HG02884 (cell line): Measurements from ENCODE around the gene SMAD4.
"Not testable (repeated sequence)": the region's sequence is repeated elsewhere in the genome, so short reads cannot be mapped to it uniquely, and the experiment has no call there.

ENCODE experiments used
- ATAC-seq: cut with Tn5 transposase; IDR thresholded peaks from one replicate; pipeline ENCODE4 v1.9.1; 2021; ENCODE audit warnings: mild to moderate bottlenecking, moderate library complexity; ENCODE audit not compliant: unreplicated experiment

SMAD4 gene

DNA sequence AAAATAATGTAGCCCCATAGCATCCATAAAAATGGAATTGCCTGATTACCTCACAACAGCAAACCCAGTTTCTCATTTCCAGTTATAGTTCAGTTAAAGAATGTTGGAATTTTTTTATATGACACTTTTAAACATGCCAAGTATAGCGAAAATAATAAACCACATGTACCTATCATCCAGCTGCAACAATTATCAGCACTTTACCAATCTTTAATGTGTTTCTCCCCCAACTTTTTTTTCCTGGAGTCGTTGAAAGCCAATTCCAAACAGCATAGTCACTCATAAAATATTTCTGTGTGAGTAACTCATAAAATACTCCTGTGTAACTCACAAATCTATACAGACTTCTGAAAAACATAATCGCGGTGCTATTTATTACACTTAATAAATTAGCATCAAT lies 38.1 kb downstream of the SMAD4 start:
- ATAC-seq = no peak

DNA sequence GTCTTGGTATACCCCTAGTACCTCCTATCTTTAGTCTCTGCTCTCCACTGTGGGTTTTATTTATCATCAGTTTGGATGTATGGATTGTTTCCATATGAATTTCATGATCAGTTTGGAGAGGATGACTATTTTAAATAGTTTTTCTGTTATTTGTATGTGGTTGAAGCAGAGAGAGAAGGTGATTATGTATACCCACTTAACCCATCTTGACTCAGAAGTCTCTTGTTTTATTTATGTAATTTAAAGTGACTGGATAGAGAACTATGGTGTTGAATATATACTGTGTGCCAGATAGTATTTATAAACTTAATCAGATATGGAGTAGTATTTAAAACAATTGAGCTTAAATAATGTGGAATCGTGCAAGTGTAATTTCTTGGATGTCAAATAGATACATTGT lies 39.9 kb downstream of the SMAD4 start:
- ATAC-seq = no peak

DNA sequence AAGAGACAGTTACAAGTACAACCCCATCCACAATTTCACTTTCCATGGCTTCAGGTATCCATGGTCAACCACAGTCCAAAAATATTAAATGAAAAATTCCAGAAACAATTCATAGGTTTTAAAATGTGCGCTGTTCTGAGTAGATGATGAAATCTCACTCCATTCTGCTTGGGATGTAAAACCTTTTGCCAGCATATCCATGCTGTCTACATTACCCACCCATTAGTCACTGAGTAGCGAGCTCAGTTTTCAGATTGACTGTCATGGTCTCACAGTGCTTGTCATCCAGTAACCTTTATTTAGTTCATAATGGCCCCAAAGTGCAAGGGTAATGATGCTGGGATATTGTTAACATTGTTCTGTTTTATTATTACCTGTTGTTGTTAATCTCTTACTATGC lies 40.5 kb downstream of the SMAD4 start:
- no peak for ATAC-seq

DNA sequence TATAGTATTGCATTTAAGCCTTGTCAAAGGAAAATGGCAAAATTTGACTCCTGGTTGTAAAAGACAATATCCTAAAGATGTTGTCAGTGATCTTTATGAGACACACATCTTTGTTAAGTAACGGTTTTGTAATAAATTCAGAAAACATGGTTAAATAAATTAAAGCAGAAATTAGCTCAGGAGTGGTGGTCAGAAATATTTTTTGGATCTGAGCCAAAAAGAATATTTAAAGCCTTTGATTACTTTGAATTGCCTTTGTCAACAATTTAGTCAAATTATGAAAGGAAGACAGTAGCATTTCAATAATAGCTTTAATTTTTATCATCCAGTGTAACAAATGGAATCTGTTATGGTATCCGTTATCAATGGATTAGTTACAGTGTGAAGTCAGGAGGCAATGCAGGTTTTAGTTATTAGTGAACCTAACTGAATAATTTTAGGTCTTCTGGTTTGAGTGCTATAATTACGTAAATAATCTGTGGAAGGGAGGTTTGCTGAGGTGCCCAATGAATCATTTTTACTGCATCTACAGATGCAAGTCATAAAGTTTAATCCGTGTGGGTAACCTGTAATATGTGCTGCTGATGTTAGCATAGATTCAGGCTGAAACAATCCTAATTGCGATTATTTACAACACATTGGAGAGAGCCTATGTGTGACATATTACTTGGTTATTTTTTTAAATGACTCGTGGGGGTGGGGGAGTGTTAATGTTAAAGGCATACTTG lies 42.7 kb downstream of the SMAD4 start:
- no peak for ATAC-seq

DNA sequence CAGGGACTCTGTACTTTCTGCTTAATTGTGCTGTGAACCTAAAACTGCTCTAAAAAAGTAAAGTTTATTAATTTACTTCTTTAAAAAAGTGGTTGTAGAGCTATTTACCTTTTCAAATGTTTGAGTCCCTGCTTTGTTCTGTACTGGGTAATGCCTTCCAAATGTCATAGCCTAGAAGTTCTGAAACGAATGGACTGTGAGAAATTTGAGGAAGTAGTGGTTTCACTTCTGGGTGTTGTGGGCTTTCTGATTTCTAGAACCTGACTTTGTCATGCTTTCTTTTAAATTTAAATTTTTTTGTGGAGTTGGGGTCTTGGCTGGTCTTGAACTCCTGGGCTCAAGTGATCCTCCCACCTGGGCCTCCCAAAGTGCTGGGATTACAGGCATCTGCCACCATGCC lies 44.6 kb downstream of the SMAD4 start:
- peak; percentile 79 for ATAC-seq

DNA sequence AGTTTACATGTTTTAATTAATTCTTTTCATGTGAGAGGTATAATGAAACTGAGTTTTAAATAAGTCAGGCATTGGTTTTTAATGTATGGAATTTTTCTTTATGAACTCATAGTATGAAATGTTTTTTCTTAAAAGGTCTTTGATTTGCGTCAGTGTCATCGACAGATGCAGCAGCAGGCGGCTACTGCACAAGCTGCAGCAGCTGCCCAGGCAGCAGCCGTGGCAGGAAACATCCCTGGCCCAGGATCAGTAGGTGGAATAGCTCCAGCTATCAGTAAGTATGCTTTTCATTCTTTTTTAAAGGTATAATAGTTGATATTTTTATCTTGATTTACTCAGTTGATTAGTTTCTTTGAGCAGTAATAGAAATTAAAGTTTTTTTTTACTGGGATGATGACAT lies 46.5 kb downstream of the SMAD4 start:
- no peak for ATAC-seq

DNA sequence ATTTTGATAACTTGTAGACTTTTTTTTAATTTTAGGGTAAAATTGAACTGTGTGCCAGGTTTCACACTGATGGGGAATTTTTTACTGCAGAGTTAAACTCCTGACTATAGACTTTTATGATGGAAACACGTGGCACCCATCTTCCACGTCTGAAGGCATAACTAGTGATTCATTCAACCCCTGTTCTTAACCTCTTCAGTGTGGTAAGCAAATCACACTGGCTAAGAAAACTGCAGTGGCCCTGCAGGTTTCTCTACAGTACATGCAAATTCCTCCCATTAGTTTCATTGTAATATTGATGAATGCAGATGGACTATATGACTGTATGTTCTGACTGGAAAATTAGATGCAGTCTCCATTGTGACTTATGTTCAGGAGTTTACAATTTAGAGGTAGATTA lies 47.2 kb downstream of the SMAD4 start:
- peak; percentile 76 for ATAC-seq

DNA sequence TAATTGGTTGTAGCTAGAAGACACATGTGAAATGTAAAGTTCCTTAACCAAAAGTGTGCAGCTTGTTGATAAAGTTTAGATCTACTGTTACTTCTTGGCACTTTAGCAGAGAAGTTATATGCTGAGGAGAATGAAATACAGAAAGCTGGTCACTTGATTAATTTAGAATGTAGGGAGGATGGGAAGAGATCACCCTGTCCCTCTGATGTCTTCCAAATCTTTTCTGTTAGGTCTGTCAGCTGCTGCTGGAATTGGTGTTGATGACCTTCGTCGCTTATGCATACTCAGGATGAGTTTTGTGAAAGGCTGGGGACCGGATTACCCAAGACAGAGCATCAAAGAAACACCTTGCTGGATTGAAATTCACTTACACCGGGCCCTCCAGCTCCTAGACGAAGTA lies 48.0 kb downstream of the SMAD4 start:
- ATAC-seq = no peak

DNA sequence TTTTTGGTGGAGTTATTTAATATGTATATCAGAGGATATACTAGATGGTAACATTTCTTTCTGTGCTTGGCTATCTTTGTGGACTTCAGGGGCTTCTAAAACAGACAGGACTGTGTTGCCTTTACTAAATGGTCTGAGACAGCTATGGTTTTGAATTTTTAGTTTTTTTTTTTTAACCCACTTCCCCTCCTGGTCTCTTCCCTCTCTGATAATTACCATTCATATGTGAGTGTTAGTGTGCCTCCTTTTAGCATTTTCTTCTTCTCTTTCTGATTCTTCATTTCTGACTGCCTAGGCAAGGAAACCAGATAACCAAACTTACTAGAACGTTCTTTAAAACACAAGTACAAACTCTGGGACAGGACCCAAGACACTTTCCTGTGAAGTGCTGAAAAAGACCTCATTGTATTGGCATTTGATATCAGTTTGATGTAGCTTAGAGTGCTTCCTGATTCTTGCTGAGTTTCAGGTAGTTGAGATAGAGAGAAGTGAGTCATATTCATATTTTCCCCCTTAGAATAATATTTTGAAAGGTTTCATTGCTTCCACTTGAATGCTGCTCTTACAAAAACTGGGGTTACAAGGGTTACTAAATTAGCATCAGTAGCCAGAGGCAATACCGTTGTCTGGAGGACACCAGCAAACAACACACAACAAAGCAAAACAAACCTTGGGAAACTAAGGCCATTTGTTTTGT lies 52.7 kb downstream of the SMAD4 start:
- peak; percentile 89 for ATAC-seq

DNA sequence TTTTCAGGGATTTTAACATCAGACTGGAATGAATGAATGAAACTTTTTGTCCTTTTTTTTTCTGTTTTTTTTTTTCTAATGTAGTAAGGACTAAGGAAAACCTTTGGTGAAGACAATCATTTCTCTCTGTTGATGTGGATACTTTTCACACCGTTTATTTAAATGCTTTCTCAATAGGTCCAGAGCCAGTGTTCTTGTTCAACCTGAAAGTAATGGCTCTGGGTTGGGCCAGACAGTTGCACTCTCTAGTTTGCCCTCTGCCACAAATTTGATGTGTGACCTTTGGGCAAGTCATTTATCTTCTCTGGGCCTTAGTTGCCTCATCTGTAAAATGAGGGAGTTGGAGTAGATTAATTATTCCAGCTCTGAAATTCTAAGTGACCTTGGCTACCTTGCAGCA lies 53.4 kb downstream of the SMAD4 start:
- no peak for ATAC-seq

DNA sequence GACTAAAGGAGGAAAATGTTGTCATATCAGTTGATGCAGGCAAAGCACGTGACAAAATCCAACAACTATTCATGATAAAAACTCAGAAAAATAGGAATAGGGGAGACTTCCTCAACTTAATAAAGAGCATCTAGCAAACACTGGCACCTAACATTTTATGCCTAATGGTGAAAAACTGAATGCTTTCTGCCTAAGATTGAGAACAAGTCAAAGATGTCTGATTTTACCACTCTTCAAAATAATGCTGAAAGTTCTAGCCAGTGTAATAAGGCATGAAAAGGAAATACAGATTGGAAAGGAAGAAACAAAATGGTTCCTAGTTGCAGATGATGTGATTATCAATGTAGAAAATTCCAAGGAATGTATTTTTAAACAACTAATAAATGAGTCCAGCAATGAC lies 58.4 kb downstream of the SMAD4 start:
- no peak for ATAC-seq

DNA sequence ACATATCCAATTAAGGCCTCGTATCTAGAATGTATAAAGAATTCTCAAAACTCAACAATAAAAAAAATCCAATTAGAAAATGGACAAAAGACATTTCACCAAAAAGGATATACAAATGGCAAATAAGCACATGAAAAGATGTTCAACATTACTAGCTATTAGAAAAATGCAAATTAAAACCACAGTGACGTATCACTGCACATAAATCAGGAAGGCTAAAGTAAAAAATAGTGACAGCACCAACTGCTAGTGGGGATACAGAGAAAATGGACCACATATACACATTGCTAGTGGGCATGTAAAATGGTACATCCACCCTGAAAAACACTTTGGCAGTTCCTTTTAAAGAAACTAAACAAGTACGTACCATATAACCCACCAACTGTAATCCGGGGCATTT lies 59.7 kb downstream of the SMAD4 start:
- no peak for ATAC-seq

DNA sequence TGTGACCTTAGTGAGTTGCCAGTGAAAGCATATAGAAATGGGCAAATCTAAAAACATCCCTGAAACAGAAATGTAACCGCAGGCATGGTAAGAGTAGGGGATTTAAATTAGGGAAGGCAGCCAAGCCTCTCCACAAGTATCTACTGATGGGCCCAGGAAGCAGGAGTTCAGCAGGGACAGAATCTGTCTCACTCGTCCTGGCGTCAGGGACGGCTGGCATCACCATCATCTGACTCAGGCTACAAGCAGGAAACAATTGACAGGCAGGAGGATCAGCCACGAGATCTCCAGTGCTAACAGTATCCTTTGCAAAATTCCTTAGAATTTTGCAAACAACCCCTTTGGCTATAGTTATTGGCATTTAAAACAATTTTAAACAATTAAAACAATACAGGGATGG lies 61.3 kb downstream of the SMAD4 start:
- no peak for ATAC-seq

DNA sequence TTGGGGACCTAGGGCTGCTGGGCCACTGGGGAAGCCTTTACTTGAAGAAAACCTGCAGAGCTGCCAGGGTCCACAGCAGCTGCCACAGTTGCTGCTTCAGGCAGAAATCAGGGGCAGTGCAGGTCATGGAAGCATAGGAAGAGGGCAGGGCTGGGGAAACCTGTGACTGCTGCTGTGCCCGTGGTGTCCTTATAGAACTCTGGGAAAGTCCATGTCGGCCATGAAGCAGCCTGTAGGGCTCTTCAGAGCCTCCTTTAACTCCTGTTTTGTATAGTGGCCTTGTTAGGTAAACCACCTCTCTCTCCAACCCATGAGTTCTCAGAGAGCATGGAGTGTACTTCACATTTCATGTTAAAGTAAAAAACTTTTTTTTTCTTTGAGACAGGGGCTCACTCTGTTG lies 62.1 kb downstream of the SMAD4 start:
- no peak for ATAC-seq

DNA sequence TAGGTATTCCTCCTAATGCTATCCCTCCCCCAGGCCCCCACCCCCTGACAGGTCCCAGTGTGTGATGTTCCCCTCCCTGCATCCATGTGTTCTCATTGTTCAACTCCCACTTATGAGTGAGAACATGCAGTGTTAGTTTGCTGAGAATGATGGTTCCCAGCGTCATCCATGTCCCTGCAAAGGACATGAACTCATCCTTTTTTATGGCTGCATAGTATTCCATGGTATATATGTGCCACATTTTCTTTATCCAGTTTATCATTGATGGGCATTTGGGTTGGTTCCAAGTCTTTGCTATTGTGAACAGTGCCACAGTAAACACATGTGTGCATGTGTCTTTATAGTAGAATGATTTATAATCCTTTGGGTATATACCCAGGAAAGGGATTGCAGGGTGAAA lies 63.0 kb downstream of the SMAD4 start:
- not testable (repeated sequence) for ATAC-seq

DNA sequence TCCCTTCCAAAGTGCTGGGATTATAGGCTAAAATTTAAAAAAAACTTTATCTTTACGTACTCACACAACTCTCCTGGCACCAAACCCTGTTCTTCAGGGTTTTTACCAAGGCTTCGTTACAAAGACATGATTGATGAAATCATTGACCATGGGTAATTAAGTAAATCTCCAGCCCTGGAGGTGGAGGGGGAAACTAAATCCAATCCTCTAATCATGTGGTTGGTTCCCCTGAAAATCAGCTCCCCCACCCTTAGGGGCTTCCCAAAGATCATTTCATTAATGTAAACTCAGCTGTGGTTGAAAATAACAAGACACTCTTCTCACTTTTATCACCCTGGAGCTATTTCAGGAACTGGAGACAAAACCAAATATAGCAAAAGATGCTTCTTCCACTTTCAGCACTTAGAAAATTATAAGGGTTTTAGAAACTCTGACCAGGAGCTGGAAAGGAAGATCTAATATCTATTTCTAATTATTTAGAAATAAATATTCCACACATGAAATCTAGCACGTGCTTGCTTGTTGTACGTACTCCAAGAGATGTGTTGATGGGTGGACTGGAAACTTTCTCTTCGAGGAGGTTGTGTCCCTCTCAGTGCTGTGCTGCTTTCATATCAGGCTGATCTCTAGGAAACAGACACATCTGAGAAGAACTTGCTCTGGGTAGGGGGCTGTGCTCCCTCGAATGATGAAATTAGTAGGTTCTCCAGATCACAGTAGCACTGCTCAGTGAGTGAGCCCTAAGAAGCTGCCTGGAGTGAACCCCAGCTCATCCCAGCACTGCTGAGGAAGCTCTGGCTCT lies 67.2 kb downstream of the SMAD4 start:
- no peak for ATAC-seq

DNA sequence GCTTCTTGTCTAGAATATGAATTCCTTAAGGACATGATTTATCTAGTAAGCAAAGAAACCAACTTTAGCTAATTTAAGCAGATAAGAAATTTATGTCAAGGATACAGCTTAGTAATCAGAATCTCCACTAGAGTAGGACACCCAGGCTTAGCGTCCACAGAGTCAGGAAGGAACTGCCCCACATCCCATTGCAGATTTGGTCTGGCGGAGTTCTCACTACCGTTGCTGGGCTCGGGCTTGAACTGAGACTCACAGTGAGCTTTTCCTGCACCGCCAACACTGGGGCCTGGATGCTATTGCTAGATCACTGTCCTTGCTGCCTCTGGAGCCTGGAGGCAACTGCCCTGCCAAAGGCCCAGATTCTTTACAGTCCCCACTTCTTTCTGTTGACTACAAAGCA lies 68.1 kb downstream of the SMAD4 start:
- ATAC-seq = no peak

DNA sequence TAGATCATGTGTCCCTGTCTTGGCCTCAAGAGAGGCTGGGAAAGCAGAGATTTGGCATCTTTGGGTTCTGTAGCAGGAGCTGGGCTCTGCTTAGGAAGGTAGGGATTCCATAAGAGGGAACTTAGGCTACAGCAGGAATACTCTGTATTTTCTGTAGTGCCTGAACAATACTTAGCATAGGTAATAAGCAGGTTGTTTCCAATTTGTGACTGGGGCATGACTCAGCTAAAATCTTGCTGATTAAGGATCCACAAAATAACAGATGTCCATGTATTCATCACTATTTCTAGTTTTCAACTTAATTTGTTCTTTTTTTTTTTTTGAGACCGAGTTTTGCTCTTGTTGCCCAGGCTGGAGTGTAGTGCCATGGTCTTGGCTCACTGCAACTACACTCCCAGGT lies 68.5 kb downstream of the SMAD4 start:
- no peak for ATAC-seq

DNA sequence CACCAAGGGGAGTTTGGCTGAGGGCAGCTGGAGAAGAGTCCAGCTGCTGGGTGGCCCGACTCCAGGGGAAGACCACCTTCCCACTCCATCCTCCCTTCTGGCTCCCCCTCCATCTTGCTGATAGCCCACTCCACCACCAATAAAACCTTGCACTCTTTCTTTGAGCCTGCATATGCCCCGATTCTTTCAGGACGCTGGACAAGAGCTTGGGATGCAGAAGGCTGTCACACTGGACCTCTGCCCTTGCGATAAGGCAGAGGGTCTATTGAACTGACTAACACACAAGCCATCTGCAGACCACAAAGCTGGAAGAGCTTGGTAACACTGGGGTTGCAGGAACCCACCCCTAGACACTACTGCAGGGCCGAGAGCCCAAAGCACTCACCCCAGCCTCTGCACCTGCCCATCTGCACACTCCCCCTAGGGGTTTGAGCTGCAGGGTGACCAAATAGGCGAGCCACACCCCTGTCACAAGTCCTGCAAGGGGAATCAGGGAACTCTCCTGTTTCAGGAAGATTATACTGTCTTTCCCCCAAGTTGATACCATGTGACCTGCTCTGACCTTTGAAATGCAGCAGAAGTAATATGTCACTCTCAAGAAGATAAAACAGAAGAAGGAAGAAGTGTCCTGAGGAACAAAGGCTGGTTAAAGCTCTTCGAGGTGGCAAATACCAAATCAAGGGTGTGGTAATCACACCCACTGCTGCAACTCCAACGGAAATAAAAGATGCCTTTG lies 70.5 kb downstream of the SMAD4 start:
- ATAC-seq = no peak

DNA sequence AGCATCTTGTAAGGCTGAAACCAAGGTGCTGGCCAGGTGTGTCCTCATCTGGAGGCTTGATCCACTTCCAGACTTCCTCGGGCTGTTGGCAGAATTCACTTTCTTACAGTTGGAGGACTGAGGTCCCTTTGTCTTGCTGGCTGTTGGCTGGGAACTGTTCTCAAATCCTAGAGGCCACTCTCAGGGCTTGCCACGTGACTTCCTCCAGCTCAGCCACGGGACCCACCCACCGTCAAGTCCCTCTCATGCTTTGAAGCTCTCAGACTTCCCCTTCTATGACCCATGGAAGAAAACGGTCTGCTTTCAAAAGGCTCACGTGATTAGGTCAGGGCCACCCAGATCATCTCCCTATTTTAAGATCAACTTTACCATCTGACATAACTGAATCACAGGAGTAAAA lies 77.1 kb downstream of the SMAD4 start:
- peak; percentile 46 for ATAC-seq

DNA sequence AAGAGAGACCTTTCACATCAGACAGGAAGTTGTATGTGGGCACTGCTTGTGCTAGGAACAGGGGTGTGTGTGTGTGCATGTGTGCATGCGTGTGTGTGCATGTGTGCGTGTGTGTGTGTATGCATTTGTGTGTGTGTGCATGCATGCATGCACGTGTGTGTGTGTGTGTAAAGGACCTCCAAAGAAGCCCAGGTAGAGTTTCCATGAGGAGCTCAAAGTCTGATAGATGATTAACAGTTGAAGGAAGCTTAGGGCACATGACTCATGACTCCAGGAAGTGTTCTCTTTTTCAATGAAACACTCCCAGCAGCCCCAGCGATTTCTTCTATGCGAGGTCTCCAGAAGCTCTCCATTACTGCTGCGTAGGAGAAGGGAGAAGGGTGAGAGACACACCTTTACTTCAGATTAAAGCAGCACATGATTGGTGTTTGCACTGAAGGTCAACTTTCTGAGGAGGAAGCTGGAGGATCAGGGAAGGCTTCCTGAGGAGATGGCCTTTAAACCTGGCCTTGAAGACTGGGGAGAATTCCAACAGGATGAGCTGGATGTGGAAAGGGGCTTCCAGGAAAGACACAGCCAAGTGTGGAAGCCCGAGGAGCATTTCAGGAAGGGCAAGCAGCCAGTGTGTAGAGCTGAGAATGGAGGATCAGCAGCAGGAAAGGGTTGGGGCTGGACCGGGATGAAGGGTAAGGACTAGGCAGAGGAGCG lies 77.7 kb downstream of the SMAD4 start:
- no peak for ATAC-seq
